Measurements from ENCODE around the gene TBCD. TPM values are rescaled to one million over a fixed set of nuclear protein-coding genes. Genes with fewer than 3 reads are reported as not detected.
A peak's percentile ranks its signal among the peaks of the same experiment; 100 is the strongest.

TBCD gene
- total RNA-seq, 1 donor from 2014 or later, result 118 TPM

DNA sequence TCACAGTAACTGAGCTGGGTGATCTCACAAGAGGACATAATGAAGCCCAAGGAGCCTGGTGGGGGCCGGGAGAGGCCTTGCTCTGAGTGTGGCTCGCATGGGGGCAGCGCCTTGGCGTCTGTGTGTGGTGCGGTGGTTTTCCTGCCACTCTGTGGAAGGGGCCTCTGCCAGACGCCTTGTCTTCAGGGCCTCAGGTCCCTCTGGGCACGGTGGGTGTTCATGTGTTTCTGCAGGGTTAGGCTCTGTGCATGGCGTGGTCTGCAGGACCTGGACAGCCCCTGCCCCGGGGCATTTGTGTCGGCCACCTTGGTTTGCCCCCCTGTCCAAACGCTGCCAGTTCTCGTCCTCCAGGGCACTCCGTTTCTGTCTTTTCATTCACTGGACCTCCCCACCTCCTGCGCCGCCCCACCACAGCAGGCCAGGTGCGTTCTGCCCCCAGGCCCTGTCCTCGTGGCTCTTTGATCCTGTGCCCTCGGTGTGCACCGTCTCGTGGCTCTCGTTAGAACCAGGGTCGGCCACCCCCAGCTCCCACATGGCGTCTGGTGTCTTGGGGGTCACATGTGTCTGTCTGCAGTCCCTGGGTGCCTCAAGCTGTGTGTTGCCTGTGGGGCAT lies 131.7 kb downstream of the TBCD start:
- Mint-ChIP-seq H3K4me3 (ENCODE audit: unreplicated experiment) (peak overlapping the region; percentile 34), H3K4me1 (ENCODE audit: low read depth, unreplicated experiment) (peaks cover 63% of the 10 kb centered on the region), H3K36me3 (ENCODE audit: unreplicated experiment) (peaks cover 17% of the 10 kb centered on the region), H3K27me3 (ENCODE audit: unreplicated experiment) (peaks cover 22% of the 10 kb centered on the region), H3K9me3 (ENCODE audit: unreplicated experiment) (peaks cover 26% of the 10 kb centered on the region), H3K27ac (ENCODE audit: unreplicated experiment) (peak overlapping the region; percentile 95)
- TF ChIP-seq, protein P1, sequence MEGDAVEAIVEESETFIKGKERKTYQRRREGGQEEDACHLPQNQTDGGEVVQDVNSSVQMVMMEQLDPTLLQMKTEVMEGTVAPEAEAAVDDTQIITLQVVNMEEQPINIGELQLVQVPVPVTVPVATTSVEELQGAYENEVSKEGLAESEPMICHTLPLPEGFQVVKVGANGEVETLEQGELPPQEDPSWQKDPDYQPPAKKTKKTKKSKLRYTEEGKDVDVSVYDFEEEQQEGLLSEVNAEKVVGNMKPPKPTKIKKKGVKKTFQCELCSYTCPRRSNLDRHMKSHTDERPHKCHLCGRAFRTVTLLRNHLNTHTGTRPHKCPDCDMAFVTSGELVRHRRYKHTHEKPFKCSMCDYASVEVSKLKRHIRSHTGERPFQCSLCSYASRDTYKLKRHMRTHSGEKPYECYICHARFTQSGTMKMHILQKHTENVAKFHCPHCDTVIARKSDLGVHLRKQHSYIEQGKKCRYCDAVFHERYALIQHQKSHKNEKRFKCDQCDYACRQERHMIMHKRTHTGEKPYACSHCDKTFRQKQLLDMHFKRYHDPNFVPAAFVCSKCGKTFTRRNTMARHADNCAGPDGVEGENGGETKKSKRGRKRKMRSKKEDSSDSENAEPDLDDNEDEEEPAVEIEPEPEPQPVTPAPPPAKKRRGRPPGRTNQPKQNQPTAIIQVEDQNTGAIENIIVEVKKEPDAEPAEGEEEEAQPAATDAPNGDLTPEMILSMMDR (IDR thresholded peaks at IDR 0.05; ENCODE audit: partially characterized antibody, unreplicated experiment), result no peak
- DNase-seq, result no peak

DNA sequence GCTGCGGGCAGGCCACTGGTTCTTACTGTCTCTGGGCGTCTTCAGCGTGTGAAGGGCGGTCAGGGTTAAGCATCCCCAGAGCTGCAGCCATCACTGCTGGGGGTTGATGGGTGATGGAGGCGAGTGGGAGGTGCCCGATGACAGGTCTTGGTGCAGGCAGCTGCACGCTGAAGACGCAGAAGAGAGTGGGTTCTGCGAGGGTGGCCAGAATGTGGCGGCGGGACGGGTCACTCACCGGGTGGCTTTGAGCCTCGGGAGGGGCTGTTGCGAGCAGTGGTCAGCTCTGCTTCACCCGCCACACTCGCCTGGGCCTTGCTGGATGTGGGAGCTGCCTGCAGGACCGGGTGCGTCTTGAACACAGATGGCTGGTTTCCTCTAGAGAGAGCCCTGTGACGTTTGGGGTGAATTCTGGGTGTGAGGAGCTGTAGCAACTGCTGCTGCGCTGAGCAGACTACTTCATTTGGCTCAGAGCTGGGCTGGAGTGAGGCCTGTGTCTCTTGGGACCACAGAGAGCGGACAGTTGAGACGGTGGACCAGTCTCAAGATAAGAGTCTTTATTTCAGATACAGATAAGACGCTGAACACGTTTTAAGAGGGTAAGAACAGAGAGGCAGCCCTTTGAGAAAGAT lies 132.6 kb downstream of the TBCD start:
- TF ChIP-seq, protein P1 (IDR thresholded peaks at IDR 0.05; ENCODE audit: partially characterized antibody, unreplicated experiment), result no peak
- H3K4me3 Mint-ChIP-seq (ENCODE audit: unreplicated experiment), result peak overlapping the region; percentile 70
- H3K27me3 Mint-ChIP-seq (ENCODE audit: unreplicated experiment), result peaks cover 22% of the 10 kb centered on the region
- peaks cover 26% of the 10 kb centered on the region for H3K9me3 Mint-ChIP-seq (ENCODE audit: unreplicated experiment)
- H3K4me1 Mint-ChIP-seq (ENCODE audit: low read depth, unreplicated experiment), result peaks cover 58% of the 10 kb centered on the region
- peak overlapping the region; percentile 95 for H3K27ac Mint-ChIP-seq (ENCODE audit: unreplicated experiment)
- H3K36me3 Mint-ChIP-seq (ENCODE audit: unreplicated experiment), result peaks cover 15% of the 10 kb centered on the region
- DNase-seq, result no peak

DNA sequence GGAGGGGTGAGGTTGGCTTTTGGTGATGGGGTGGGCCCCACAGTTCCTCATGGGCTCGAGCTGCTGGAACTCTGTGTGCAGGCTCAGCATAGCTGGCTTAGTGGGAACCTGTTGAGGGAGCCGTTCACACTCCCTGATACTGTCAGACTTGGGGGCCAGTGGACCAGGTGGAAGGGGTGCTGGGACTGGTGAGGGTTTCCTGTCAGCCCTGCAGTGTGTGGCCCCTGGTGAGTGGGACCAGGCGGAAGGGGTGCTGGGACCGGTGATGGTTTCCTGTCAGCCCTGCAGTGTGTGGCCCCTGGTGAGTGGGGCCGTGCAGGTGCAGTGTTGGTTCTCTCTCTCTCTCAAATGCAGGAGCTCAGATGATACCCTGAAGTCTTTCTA lies 133.1 kb downstream of the TBCD start:
- Mint-ChIP-seq H3K4me1 (ENCODE audit: low read depth, unreplicated experiment) (peaks cover 57% of the 10 kb centered on the region), H3K27ac (ENCODE audit: unreplicated experiment) (peak overlapping the region; percentile 95), H3K4me3 (ENCODE audit: unreplicated experiment) (peak overlapping the region; percentile 70), H3K27me3 (ENCODE audit: unreplicated experiment) (peaks cover 22% of the 10 kb centered on the region), H3K36me3 (ENCODE audit: unreplicated experiment) (peaks cover 10% of the 10 kb centered on the region), H3K9me3 (ENCODE audit: unreplicated experiment) (peaks cover 25% of the 10 kb centered on the region)
- TF ChIP-seq, protein P1 (IDR thresholded peaks at IDR 0.05; ENCODE audit: partially characterized antibody, unreplicated experiment), result no peak
- DNase-seq, result no peak

DNA sequence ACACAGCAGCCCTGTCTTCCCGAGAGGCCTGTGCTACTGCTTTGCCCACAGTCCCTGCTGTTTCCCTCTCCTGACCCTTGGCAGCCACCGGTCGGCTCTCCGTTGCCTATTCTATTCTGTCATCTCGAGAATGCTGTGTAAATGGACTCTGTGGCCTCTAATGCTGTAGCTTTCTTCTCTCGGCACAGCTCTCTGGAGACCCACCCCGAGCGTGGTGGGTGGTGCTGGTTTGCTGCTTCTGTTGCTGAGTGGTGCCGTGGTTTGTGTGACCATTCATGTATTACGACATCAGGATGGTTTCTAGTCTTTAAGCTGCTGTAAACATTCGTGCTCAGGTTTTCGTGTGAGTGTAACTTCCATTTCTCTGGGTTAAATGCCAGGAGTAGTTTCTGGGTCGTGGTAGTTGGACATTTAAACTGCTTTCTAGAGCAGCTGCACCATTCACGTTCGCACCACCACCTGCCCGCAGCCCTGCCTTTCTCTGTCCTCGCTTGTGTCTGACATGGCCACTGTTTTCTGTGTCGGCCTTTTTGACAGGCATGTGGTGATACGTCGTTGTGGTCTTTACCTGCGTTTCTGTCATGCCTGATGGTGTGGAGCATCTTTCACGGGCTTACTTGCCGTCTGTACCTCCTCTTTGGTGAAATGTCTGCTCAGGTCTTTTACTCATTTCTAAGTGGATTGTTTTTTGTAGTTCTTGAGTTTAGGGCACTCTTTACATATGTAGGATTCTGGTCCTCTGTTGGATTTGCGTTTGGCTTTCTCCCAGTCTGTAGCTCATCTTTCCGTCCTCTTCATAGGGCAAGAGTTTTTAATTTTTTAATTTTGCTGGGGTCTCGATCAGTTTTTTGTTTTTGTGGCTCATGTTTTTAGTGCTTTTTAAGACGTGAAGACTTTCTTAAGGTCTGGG lies 135.6 kb downstream of the TBCD start:
- Mint-ChIP-seq H3K27ac (ENCODE audit: unreplicated experiment) (peak overlapping the region; percentile 52), H3K36me3 (ENCODE audit: unreplicated experiment) (peaks cover 8% of the 10 kb centered on the region), H3K27me3 (ENCODE audit: unreplicated experiment) (peaks cover 19% of the 10 kb centered on the region), H3K4me1 (ENCODE audit: low read depth, unreplicated experiment) (peaks cover 50% of the 10 kb centered on the region), H3K9me3 (ENCODE audit: unreplicated experiment) (peaks cover 16% of the 10 kb centered on the region), H3K4me3 (ENCODE audit: unreplicated experiment) (peak overlapping the region; percentile 3)
- TF ChIP-seq, protein P1 (IDR thresholded peaks at IDR 0.05; ENCODE audit: partially characterized antibody, unreplicated experiment), result no peak
- no peak for DNase-seq

Measured in glutamatergic neuron (in vitro differentiated cells).